Esophagus squamous epithelium (tissue), 4 donors: Measurements from ENCODE around the gene BICC1.

ENCODE experiments used
- POLR2A ChIP-seq, 4 donors: fragments of 450-650 bp; IDR thresholded peaks; one replicate each; pipeline ENCODE4 v1.6.1; 2017; ENCODE audit warnings: antibody characterized with exemption in 4 of 4, mild to moderate bottlenecking in 4 of 4, moderate library complexity in 3 of 4
- TF ChIP-seq, protein P1 (sequence below), 6 experiments: fragments of 450-650 bp in 4 of 6; fragments of 200-600 bp in 2 of 6; sonication (generic) in 2 of 6; IDR thresholded peaks; one replicate each; pipeline ENCODE4 v1.5.1; 2016 to 2019; ENCODE audit warnings: antibody characterized with exemption in 6 of 6, mild to moderate bottlenecking in 4 of 6, moderate library complexity in 4 of 6

DNA sequence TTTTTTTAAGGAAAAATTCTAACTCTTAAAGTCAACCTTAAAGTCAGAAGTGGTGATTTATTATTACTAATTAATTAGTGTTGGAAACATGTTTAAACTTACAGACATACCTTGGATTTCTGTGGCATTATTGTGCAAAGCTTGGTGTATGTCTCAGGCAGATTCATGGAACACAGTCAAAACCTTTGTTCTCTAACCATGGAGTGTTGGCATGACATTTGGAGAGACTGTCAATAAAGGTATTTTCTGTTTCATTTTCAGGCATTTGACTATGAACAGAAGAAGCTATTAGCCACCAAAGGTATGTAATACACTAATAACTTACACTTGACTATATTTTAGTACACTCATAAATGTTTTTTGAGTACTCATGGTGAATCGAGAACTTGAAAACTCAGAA, 293.7 kb downstream of the BICC1 start:
- no peak for TF ChIP-seq POLR2A (IDR thresholded peaks at IDR 0.05)
- TF ChIP-seq, protein P1, sequence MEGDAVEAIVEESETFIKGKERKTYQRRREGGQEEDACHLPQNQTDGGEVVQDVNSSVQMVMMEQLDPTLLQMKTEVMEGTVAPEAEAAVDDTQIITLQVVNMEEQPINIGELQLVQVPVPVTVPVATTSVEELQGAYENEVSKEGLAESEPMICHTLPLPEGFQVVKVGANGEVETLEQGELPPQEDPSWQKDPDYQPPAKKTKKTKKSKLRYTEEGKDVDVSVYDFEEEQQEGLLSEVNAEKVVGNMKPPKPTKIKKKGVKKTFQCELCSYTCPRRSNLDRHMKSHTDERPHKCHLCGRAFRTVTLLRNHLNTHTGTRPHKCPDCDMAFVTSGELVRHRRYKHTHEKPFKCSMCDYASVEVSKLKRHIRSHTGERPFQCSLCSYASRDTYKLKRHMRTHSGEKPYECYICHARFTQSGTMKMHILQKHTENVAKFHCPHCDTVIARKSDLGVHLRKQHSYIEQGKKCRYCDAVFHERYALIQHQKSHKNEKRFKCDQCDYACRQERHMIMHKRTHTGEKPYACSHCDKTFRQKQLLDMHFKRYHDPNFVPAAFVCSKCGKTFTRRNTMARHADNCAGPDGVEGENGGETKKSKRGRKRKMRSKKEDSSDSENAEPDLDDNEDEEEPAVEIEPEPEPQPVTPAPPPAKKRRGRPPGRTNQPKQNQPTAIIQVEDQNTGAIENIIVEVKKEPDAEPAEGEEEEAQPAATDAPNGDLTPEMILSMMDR (IDR thresholded peaks at IDR 0.05): no peak
